ENCODE data around the gene GARIN1A.
"Not testable (repeated sequence)": the region's sequence is repeated elsewhere in the genome, so short reads cannot be mapped to it uniquely, and the experiment has no call there.

GARIN1A gene

GRCh38 chr7:128683270-128683669 is 11.2 kb downstream of the GARIN1A start:
- not testable (repeated sequence) for DNase-seq

DNA sequence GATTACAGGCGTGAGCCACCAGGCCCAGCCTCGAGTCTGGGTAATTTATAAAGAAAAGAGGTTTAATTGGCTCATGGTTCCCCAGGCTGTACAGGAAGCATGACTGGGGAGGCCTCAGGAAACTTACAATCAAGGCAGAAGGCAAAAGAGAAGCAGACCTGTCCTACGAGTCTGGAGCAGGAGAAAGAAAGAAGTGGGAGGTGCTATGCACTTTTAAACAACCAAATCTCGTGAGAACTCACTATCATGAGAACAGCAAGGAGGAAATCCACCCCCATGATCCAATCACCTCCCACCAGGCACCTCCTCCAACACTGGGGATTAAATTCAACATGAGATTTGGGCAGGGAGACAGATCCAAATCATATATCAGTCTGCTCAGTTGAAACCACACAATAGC is 11.6 kb downstream of the GARIN1A start:
- not testable (repeated sequence) for DNase-seq

DNA sequence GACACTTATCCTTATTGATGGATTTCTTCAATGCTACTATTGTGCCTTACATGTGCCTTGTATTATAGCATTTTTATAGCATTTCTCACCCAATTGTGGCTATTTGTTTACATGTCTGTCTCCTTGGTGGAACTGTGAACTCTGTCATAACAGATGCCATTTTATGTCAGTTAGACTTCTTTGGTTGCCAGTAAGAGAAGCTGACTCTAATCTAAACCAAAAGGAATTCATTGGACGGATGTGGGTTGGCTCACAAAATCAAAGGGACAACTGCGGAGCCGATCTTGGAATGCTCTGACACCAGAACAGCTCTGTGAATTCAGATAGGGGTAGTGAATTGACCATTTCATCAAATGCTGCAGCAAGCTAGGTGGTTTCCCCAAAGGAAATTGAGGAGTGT is 15.0 kb downstream of the GARIN1A start:
- no peak for DNase-seq

GRCh38 chr7:128688492-128688891 is 16.4 kb downstream of the GARIN1A start:
- DNase-seq: no peak

GRCh38 chr7:128689161-128689935 is 17.3 kb downstream of the GARIN1A start:
- DNase-seq: not testable (repeated sequence)

DNA sequence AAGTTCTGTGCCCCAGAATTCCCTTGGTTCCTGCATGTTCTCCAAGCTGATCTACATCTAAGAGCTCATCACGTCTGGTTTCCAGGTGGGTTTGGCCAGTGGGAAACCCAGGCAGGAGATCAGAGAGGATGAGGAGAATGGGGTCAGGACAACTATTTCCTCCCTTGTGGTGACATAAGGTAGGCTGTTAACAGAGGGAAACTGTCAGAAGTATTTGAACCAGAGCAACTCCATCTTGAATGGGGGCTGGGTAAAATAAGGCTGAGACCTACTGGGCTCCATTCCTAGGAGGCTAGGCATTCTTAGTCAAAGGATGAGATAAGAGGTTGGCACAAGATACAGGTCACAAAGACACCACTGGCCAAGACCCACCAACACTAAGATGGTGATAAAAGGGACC is 19.1 kb downstream of the GARIN1A start:
- no peak for DNase-seq

DNA sequence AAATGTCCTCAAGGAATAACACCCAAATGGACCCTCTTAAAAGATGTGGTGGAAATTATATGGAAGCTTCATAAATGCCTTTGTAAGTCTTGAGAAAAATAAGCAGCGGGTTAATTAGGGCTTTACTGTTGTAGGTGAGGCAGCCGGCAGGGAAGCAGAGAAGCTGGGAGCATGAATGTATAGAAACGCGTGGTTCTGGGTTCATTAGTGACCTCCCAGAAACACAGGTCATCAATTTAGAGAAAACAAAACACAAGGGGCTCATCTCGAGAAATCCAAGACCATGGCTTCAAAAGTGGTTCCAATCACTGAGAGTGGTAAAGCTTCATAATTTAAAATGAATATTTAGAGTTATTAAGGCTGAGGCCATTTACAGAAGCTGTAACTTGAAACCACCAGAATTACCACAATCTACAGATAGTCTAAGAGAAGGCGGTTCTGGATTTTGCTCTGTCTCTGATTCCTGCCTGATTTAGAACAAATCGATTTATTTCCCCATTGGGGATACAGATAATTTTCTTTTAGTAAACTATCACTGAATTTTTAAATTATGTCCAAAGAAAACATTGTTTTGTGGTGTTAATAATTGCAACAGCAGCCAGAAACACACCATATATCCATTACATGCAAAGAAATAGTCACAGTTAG is 20.7 kb downstream of the GARIN1A start:
- DNase-seq: no peak

GRCh38 chr7:128693373-128694015 is 21.4 kb downstream of the GARIN1A start:
- no peak for DNase-seq

GRCh38 chr7:128694738-128695137 is 22.6 kb downstream of the GARIN1A start:
- no peak for DNase-seq

- DNase-seq: peak in 6 of 56 donors; percentile 4 to 36 (median 14)
Observed at GRCh38 chr7:128697302-128697905, 25.3 kb downstream of the GARIN1A start.

DNA sequence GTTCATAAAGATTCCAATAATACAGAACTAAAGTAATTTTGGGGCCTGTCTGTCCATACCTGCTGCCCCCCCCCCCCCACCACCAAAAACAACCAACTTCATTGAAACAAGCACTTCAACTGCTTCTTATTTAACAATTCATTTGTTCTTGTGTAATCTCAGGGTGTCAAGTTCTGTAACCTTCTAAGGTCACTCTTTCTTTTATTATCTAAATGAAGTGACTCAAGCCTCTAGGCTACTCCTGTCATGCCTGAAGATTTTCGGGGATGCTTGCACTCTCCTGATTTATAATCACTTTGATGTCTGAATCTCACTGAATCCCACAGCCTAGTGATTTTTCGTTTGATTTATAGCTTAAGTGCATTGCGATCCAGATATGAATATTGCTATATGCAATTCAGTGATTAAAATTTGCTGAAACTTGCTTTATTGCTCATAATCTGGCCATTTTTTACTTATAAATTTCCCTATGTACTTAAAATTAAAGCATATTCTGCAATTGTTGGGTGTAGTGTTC is 27.2 kb downstream of the GARIN1A start:
- no peak for DNase-seq

- DNase-seq: no peak
Observed at GRCh38 chr7:128699895-128700294, 27.8 kb downstream of the GARIN1A start.

DNA sequence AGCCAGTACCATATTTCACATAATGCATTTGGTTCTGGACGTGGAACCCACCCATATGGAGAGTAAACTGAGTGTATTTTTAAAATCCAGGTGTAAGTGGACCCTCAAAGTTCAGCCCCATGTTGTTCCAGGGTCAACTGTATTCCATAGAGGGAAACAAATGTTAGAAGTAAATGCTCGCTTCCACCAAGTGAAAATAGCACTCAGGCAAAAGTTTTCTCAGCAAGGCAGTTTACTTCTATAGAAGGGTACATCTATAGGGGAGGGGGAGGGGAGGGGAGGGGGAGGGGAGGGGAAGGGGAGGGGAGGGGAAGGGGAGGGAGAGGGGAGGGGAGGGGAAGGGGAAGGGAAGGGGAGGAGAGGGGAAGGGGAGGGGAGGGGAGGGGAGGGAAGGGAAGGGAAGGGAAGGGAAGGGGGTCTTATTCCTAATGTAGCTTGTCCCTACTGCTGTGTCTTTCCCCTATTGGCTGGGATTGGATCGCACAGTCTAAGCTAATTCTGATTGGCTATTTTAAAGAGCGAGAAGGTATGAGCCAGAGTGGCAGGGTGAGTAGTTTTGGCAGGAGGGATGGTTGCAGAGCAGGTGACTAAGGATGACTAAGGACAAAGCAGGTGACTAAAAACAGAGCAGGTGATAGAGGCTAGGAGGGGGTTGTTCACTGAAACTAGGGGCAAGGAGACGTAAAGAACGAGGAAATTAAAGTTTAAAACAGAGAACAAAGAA is 29.1 kb downstream of the GARIN1A start:
- no peak for DNase-seq

GRCh38 chr7:128703609-128704241 is 31.6 kb downstream of the GARIN1A start:
- no peak for DNase-seq

DNA sequence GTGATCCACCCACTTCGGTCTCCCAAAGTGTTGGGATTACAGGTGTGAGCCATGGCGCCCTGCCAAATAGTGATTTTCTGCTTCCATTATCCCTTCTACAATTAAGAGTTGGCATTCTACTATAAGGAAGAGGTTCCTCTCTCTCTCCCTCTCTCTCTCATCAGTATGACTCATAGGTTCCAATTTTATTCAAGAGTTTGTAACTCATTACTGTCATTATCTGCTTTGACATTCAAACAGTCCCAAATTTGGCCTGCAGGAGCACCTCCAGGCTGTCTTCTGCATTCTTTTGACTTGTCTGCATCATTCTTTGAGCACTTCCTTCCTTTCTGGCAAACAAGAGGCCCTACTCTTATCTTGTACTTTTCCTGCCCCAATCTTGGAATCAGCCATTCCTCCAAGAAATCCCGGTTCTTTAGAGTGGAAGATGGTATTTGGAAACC is 33.8 kb downstream of the GARIN1A start:
- peak in 6 of 56 donors; percentile 3 to 64 (median 24) for DNase-seq

GRCh38 chr7:128707752-128708151 is 35.7 kb downstream of the GARIN1A start:
- no peak for DNase-seq

- DNase-seq: peak in 2 of 56 donors; percentile 11 to 26
Observed at GRCh38 chr7:128708235-128708634, 36.1 kb downstream of the GARIN1A start.

DNA sequence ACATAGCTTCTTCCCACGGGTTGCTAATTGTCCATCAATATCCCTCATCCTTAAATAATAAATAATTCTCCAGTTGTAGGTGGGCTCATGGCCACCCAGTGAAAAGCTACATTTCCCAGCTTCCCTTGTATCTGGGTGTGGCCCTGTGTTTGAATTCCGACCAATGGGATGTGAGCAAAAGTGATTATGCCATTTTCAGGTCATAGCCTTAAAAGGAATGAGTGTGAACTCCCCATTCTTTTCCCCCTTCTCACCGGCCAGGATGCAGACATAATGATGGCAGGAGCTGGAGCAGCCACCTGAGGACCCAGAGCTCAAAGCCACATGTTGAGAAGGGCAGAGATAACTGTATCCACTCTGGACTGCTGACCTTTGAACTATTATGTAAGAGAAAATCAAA is 36.7 kb downstream of the GARIN1A start:
- no peak for DNase-seq

GRCh38 chr7:128710481-128710880 is 38.4 kb downstream of the GARIN1A start:
- no peak for DNase-seq

DNA sequence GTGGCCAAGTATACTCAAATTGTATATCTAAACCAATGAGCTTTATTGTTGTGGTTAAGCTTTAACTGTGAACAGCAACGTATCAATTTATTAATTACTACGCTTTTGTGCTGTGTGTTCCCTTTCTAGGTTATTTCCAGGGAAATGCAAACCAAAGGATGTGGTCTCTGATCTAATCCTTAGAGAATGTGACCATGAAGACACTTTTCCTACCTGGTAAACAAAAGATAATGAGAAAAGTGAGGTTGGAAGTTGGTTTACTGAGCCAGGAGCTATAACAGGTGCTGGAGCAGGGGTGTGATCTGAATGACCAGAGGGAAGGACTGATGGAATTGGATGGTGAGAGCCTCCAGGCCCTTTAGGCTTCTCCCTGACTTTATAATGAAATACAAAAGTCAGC is 41.7 kb downstream of the GARIN1A start:
- no peak for DNase-seq
